GM19099 (cell line): ENCODE data around the gene ST6GALNAC2.

Experiments
- POLR2A ChIP-seq: IDR thresholded peaks from 3 replicates; pipeline ENCODE4 v1.6.1; 2011; ENCODE audit warnings: low read depth; ENCODE audit not compliant: insufficient read length; ENCODE audit errors: extremely low read depth

The ST6GALNAC2 gene

GRCh38 chr17:76531486-76532038 is 54.1 kb downstream of the ST6GALNAC2 start:
- no peak for TF ChIP-seq POLR2A

- TF ChIP-seq POLR2A = no peak
Observed at GRCh38 chr17:76530811-76531485, 54.7 kb downstream of the ST6GALNAC2 start.

- TF ChIP-seq POLR2A = no peak
Observed at GRCh38 chr17:76530095-76530723, 55.5 kb downstream of the ST6GALNAC2 start.

- no peak for TF ChIP-seq POLR2A
Observed at GRCh38 chr17:76529224-76530094, 56.2 kb downstream of the ST6GALNAC2 start.

DNA sequence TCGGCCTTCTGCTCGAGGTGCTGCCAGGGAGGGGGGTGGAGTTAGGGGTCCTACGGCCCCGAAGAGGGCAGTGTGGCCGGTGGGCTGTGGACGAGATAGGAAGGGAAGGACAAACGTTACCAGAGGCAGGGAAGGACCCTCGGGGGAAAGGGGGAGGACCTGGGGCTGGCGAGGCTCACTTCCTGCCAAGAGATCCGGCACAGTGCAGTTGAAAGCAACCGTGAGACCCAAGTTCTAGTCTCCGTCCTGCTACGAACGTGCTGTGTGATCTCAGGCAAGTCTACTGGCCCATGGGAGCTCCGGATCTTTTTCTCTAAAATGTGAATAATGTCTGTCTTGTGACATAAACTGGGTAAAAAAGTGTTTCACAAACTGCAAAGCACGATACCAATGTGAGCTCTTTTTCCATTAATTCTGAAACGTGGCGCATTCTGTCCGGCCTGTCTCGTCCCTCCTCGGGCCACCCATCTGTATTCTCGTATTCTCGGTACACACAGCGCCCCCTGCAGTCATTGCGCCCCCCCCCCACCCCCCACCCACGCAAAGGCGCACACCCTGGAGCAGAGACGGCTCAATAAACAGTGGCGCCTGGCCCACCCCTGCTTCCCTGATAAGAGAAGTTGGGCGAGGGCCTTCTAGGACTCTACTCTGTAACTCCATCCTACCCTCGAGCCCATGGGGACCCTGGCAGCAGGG is 57.0 kb downstream of the ST6GALNAC2 start:
- TF ChIP-seq POLR2A = no peak

GRCh38 chr17:76528156-76528527 is 57.5 kb downstream of the ST6GALNAC2 start:
- TF ChIP-seq POLR2A = no peak

DNA sequence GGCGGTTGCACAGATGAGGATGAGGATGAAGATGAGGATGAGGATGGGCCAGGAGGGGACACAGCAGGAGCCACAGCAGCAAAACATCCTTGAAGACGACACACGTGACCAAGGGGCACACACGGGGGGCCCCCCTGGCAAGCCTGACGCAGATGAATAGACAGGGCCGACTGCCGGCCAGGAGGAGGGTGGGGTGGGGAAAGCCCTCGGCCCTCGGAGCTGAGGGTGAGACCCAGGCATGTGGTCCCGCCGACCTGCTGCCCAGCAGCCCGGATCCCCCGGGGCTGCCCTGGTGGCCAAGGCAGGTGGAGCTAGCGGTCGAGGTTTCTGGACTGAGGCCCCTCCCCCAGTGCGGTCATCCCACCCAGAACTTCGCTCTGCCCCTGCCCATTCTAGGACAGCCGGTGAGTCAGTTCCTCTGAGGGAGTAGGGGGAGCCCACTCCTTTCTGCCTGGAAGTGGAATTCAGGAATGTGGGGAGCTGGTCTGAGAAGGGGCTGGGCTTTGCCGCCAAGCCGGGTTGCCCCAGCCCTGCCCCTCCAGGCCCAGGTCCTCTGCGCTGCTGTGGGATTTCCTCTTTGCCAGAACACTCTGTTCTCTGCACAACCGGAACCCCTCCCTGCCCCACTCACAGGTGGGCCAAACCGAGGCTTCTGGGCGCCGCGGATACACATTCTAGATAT is 58.1 kb downstream of the ST6GALNAC2 start:
- peak; percentile 15 for TF ChIP-seq POLR2A

- no peak for TF ChIP-seq POLR2A
Observed at GRCh38 chr17:76524598-76525512, 60.8 kb downstream of the ST6GALNAC2 start.

DNA sequence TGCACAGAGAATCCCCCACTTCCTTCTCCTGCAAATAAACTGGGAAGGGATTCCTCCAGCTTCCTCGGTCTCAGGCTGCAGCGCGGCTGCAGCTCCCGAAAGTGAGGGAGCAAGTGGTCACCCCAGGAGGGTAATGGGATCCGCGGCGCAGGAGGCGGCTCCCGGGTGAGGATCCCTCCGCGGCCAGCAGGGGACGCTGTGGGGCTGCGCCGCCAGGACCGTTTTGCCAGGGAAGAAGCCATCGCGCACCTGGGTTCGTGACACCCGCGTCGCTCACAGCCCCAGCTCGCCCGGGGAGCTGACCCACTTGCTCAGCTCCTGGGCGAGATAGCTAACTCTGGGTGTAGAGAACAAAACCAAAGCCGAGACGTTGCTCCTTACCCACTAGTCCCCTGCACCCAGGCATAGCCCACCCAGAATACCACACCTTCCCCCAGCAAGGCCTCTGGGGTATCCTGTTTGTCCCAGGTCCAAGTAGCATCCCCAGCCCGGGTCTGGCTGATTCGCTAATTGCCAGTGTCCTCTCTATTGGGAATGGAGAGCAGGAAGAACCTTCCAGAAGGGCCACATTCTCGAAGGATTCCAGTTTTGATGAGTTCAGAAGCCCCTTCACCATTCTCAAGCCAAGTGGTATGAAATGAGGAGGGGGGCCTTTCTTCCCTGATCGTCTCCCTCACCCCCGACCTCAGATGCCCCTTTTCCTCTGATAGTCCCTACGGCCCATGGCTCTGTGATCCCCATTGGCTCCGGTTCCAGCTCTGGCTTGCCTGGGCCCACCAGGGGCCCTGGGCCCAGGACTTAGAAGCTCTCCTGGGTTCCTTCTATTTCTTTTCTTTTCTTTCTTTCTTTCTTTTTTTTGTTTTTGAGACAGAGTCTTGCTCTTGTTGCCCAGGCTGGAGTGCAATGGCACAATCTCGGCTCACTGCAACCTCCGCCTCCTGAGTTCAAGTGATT is 62.3 kb downstream of the ST6GALNAC2 start:
- TF ChIP-seq POLR2A = no peak

- TF ChIP-seq POLR2A = no peak
Observed at GRCh38 chr17:76521262-76521661, 64.4 kb downstream of the ST6GALNAC2 start.

- no peak for TF ChIP-seq POLR2A
Observed at GRCh38 chr17:76519048-76519966, 66.4 kb downstream of the ST6GALNAC2 start.
